ENCODE results near the gene KIAA1328. TPM values are rescaled to one million over a fixed set of nuclear protein-coding genes. Genes with fewer than 3 reads are reported as not detected.

KIAA1328 gene
- total and polyA plus RNA-seq, 9 of the 15 experiments (the other 6 are each of a cell fraction or from before 2014, with no cell fraction given): 4.0 to 8.6 (median 7.4) TPM

GRCh38 chr18:36848609-36849008, 19.7 kb downstream of the KIAA1328 start:
- DNase-seq (ENCODE audit: extremely low read depth in 1 of 4, low spot score in 3 of 4) (no peak), FAIRE-seq (no peak), ATAC-seq (no peak)
- H3K4me3 ChIP-seq: no peak overlapping the region
- H3K4me2 ChIP-seq (ENCODE audit: insufficient read depth, low read length): no peak overlapping the region
- intact Hi-C loops (cut with micrococcal nuclease) (no loop called here), in situ Hi-C loops (cut with MboI) (no loop called here)
- no peaks in the 10 kb centered on the region for H4K20me1 ChIP-seq (replicated peaks; ENCODE audit: control insufficient read depth, insufficient read depth, low read length)
- H3K9me3 ChIP-seq (replicated peaks; ENCODE audit: control insufficient read depth, insufficient read depth, low read depth, low read length): no peaks in the 10 kb centered on the region
- POLR2A ChIA-PET: no interaction called here
- CTCF ChIA-PET (ENCODE audit: low intra/inter-chr PET ratio): no interaction called here
- no peaks in the 10 kb centered on the region for H3K79me2 ChIP-seq (ENCODE audit: control insufficient read depth, insufficient read depth, low read length)
- H3K4me1 ChIP-seq (replicated peaks in 1 of 2; ENCODE audit: control insufficient read depth in 2 of 2, insufficient read depth in 2 of 2, low read length in 2 of 2): peaks cover 0 to 3% of the 10 kb centered on the region in 2 experiments; a peak in 2 of 5 replicates
- WGBS (ENCODE audit: insufficient coverage, low coverage, missing lambda C conversion rate): 88% methylated on average over 2 of the region's 2 CpGs
- no peak overlapping the region for H3K27ac ChIP-seq (ENCODE audit: extremely low read depth, low read depth, low read length)
- H3K27me3 ChIP-seq (ENCODE audit: control insufficient read depth in 2 of 2, insufficient read depth in 2 of 2, low read length in 2 of 2): no peaks in the 10 kb centered on the region
- H3K9ac ChIP-seq (ENCODE audit: insufficient read depth in 1 of 2, low read depth in 2 of 2, low read length in 2 of 2): no peak overlapping the region
- peak; percentile 60 for TF ChIP-seq C11orf30 (IDR thresholded peaks at IDR 0.05; ENCODE audit: low read depth)
- peak; percentile 83 for TF ChIP-seq ZNF316 (IDR thresholded peaks at IDR 0.05)
- no peak for TF ChIP-seq ZNF764 (CRISPR knock-in tag; IDR thresholded peaks at IDR 0.05; ENCODE audit: low read depth)
- TF ChIP-seq IRF9 (tag; IDR thresholded peaks at IDR 0.05): no peak
- TF ChIP-seq, protein P1, sequence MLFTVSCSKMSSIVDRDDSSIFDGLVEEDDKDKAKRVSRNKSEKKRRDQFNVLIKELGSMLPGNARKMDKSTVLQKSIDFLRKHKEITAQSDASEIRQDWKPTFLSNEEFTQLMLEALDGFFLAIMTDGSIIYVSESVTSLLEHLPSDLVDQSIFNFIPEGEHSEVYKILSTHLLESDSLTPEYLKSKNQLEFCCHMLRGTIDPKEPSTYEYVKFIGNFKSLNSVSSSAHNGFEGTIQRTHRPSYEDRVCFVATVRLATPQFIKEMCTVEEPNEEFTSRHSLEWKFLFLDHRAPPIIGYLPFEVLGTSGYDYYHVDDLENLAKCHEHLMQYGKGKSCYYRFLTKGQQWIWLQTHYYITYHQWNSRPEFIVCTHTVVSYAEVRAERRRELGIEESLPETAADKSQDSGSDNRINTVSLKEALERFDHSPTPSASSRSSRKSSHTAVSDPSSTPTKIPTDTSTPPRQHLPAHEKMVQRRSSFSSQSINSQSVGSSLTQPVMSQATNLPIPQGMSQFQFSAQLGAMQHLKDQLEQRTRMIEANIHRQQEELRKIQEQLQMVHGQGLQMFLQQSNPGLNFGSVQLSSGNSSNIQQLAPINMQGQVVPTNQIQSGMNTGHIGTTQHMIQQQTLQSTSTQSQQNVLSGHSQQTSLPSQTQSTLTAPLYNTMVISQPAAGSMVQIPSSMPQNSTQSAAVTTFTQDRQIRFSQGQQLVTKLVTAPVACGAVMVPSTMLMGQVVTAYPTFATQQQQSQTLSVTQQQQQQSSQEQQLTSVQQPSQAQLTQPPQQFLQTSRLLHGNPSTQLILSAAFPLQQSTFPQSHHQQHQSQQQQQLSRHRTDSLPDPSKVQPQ (CRISPR knock-in tag; IDR thresholded peaks at IDR 0.05; ENCODE audit: borderline replicate concordance): no peak
- TF ChIP-seq, protein P2, sequence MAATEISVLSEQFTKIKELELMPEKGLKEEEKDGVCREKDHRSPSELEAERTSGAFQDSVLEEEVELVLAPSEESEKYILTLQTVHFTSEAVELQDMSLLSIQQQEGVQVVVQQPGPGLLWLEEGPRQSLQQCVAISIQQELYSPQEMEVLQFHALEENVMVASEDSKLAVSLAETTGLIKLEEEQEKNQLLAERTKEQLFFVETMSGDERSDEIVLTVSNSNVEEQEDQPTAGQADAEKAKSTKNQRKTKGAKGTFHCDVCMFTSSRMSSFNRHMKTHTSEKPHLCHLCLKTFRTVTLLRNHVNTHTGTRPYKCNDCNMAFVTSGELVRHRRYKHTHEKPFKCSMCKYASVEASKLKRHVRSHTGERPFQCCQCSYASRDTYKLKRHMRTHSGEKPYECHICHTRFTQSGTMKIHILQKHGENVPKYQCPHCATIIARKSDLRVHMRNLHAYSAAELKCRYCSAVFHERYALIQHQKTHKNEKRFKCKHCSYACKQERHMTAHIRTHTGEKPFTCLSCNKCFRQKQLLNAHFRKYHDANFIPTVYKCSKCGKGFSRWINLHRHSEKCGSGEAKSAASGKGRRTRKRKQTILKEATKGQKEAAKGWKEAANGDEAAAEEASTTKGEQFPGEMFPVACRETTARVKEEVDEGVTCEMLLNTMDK (IDR thresholded peaks at IDR 0.05; ENCODE audit: borderline replicate concordance, insufficient read depth, low read depth, low read length, poor library complexity, severe bottlenecking): no peak
- no peak for TF ChIP-seq DACH1 (IDR thresholded peaks at IDR 0.05; ENCODE audit: partially characterized antibody)
- no peak for TF ChIP-seq POLR2A (conservative IDR thresholded peaks at IDR 0.05)
- TF ChIP-seq LARP7 (IDR thresholded peaks at IDR 0.05): no peak
- no peak for TF ChIP-seq ELF2 (CRISPR knock-in tag; IDR thresholded peaks at IDR 0.05)
- TF ChIP-seq ELK1 (CRISPR knock-in tag; IDR thresholded peaks at IDR 0.05): no peak
- no peak for TF ChIP-seq ZBTB33 (CRISPR knock-in tag; IDR thresholded peaks at IDR 0.05)
- no peak for TF ChIP-seq ZNF436 (CRISPR knock-in tag; IDR thresholded peaks at IDR 0.05)
- BruUV-seq (replicated peaks): no TSS peak
- no peak overlapping the region for H2AFZ ChIP-seq (ENCODE audit: low read depth, low read length)
- H3K36me3 ChIP-seq (ENCODE audit: control insufficient read depth, insufficient read depth, low read length): no peaks in the 10 kb centered on the region
- no peaks in the 10 kb centered on the region for H3K9me1 ChIP-seq (ENCODE audit: control insufficient read depth, insufficient read depth, low read length)

Measured in K562 (cell line).